ENCODE measurements around the gene CLCN7.
A peak's percentile ranks its signal among the peaks of the same experiment; 100 is the strongest.

Gene CLCN7

DNA sequence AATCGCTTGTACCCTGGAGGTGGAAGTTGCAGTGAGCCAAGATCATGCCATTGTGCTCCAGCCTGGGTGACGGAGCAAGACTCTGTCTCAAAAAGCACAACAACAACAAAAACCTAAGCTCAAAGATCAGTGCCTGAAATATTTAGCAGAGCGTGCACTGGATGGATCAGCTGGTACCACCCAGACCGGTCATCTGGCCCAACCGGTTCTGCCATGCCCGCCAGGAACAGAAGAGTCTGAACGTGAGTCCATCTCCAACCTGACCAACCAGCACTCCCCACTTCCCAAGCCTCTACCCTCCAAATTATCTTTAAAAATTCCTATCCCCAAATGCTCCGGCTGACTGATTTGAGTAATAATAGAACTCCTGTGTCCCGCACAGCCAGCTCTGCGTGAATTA lies 52.8 kb downstream of the CLCN7 start:
- Histone ChIP-seq H3K9me3 (ENCODE audit: control insufficient read depth in 1 of 2, low read length in 2 of 2) (no peaks in the 10 kb centered on the region), H3K27ac (ENCODE audit: low read length) (no peak overlapping the region), H3K36me3 (ENCODE audit: control insufficient read depth in 1 of 2, insufficient read depth in 2 of 2, low read length in 2 of 2) (no peaks in the 10 kb centered on the region), H3K4me1 (ENCODE audit: control insufficient read depth in 1 of 2, insufficient read depth in 2 of 2, low read length in 2 of 2) (peaks cover 0 to 26% of the 10 kb centered on the region in 2 donors), H3K27me3 (ENCODE audit: low read depth, low read length) (no peaks in the 10 kb centered on the region), H3K4me3 (ENCODE audit: low read depth in 1 of 2, low read length in 2 of 2) (no peak overlapping the region)

DNA sequence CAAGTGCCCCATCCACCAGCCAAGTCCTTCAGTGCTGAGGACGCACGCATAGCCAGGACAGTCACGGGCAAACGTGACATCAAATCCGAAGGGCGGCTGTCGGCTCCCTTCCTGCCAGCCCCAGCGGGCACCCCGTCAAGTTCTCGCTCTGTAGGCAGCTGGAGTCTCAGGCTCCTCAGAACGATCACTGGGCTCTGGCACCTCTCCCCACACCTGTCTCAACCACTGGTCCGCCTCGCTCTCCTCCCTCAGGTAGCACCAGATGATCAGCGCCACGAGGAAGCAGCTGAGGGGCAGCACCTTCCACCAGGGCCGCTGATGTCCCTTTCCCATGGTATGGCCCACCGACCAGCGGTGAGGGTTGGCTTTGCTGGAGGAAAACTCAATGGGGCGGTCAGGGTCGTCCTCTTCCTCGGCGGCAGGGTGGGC lies 54.7 kb downstream of the CLCN7 start:
- peak overlapping the region; percentile 89 for H3K27ac ChIP-seq (ENCODE audit: low read length)
- no peaks in the 10 kb centered on the region for H3K27me3 ChIP-seq (ENCODE audit: low read depth, low read length)
- no peaks in the 10 kb centered on the region for H3K36me3 ChIP-seq (ENCODE audit: control insufficient read depth in 1 of 2, insufficient read depth in 2 of 2, low read length in 2 of 2)
- H3K4me1 ChIP-seq (ENCODE audit: control insufficient read depth in 1 of 2, insufficient read depth in 2 of 2, low read length in 2 of 2): peaks cover 0 to 26% of the 10 kb centered on the region in 2 donors
- H3K9me3 ChIP-seq (ENCODE audit: control insufficient read depth in 1 of 2, low read length in 2 of 2): no peaks in the 10 kb centered on the region
- H3K4me3 ChIP-seq (ENCODE audit: low read depth in 1 of 2, low read length in 2 of 2): peak overlapping the region; percentile 91 to 97

- no peak overlapping the region for H3K27ac ChIP-seq (ENCODE audit: low read length)
- H3K4me1 ChIP-seq (ENCODE audit: control insufficient read depth in 1 of 2, insufficient read depth in 2 of 2, low read length in 2 of 2): peaks cover 0 to 37% of the 10 kb centered on the region in 2 donors
- H3K27me3 ChIP-seq (ENCODE audit: low read depth, low read length): no peaks in the 10 kb centered on the region
- no peak overlapping the region for H3K4me3 ChIP-seq (ENCODE audit: low read depth in 1 of 2, low read length in 2 of 2)
- no peaks in the 10 kb centered on the region for H3K9me3 ChIP-seq (ENCODE audit: control insufficient read depth in 1 of 2, low read length in 2 of 2)
- no peaks in the 10 kb centered on the region for H3K36me3 ChIP-seq (ENCODE audit: control insufficient read depth in 1 of 2, insufficient read depth in 2 of 2, low read length in 2 of 2)
These were observed 58.3 kb downstream of the CLCN7 start for GRCh38 chr16:1416521-1416941.

- peaks cover 0 to 30% of the 10 kb centered on the region in 2 donors for H3K4me1 ChIP-seq (ENCODE audit: control insufficient read depth in 1 of 2, insufficient read depth in 2 of 2, low read length in 2 of 2)
- H3K27me3 ChIP-seq (ENCODE audit: low read depth, low read length): no peaks in the 10 kb centered on the region
- H3K4me3 ChIP-seq (ENCODE audit: low read depth in 1 of 2, low read length in 2 of 2): peak within 1 kb of the TSS; percentile 50 to 89
- peak within 1 kb of the TSS; percentile 60 for H3K27ac ChIP-seq (ENCODE audit: low read length)
- peaks cover 0 to 4% of the 10 kb centered on the region in 2 donors for H3K36me3 ChIP-seq (ENCODE audit: control insufficient read depth in 1 of 2, insufficient read depth in 2 of 2, low read length in 2 of 2)
- no peaks in the 10 kb centered on the region for H3K9me3 ChIP-seq (ENCODE audit: control insufficient read depth in 1 of 2, low read length in 2 of 2)
These were observed 60.1 kb downstream of the CLCN7 start, which contains the start of gene UNKL for GRCh38 chr16:1414532-1415260. UNKL (minus strand) TSS chr16:1414704; CDS start chr16:1414691, 13 bp downstream.

- Histone ChIP-seq H3K4me1 (ENCODE audit: control insufficient read depth in 1 of 2, insufficient read depth in 2 of 2, low read length in 2 of 2) (peaks cover 0 to 23% of the 10 kb centered on the region in 2 donors), H3K27ac (ENCODE audit: low read length) (no peak overlapping the region), H3K36me3 (ENCODE audit: control insufficient read depth in 1 of 2, insufficient read depth in 2 of 2, low read length in 2 of 2) (peaks cover 0 to 4% of the 10 kb centered on the region in 2 donors), H3K9me3 (ENCODE audit: control insufficient read depth in 1 of 2, low read length in 2 of 2) (no peaks in the 10 kb centered on the region), H3K4me3 (ENCODE audit: low read depth in 1 of 2, low read length in 2 of 2) (peak overlapping the region; percentile 50 to 89), H3K27me3 (ENCODE audit: low read depth, low read length) (no peaks in the 10 kb centered on the region)
These were observed 60.9 kb downstream of the CLCN7 start for GRCh38 chr16:1413684-1414531.

DNA sequence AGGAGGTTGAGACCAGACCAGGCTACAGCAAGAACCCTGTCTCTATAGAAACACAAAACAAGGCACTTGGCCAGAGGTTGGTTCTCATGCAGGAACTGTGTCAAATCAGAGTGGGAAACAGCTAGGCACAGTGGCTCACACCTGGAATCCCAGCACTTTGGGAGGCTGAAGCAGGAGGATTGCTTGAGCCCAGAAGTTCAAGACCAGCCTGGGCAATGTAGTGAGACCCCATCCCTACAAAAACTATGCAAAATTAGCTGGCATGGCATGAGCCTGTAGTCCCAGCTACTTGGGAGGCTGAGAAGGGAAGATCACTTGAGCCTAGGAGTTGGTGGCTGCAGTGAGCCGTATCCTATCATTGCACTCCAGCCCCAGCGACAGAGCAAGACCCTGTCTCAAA lies 62.0 kb downstream of the CLCN7 start:
- no peak overlapping the region for H3K4me3 ChIP-seq (ENCODE audit: low read depth in 1 of 2, low read length in 2 of 2)
- H3K9me3 ChIP-seq (ENCODE audit: control insufficient read depth in 1 of 2, low read length in 2 of 2): no peaks in the 10 kb centered on the region
- peaks cover 0 to 4% of the 10 kb centered on the region in 2 donors for H3K36me3 ChIP-seq (ENCODE audit: control insufficient read depth in 1 of 2, insufficient read depth in 2 of 2, low read length in 2 of 2)
- H3K4me1 ChIP-seq (ENCODE audit: control insufficient read depth in 1 of 2, insufficient read depth in 2 of 2, low read length in 2 of 2): peaks cover 0 to 24% of the 10 kb centered on the region in 2 donors
- H3K27ac ChIP-seq (ENCODE audit: low read length): no peak overlapping the region
- no peaks in the 10 kb centered on the region for H3K27me3 ChIP-seq (ENCODE audit: low read depth, low read length)

GRCh38 chr16:1408171-1408837 lies 66.5 kb downstream of the CLCN7 start:
- Histone ChIP-seq H3K27ac (ENCODE audit: low read length) (no peak overlapping the region), H3K9me3 (ENCODE audit: control insufficient read depth in 1 of 2, low read length in 2 of 2) (no peaks in the 10 kb centered on the region), H3K4me3 (ENCODE audit: low read depth in 1 of 2, low read length in 2 of 2) (peak overlapping the region; percentile 42 to 70), H3K36me3 (ENCODE audit: control insufficient read depth in 1 of 2, insufficient read depth in 2 of 2, low read length in 2 of 2) (peaks cover 0 to 19% of the 10 kb centered on the region in 2 donors), H3K4me1 (ENCODE audit: control insufficient read depth in 1 of 2, insufficient read depth in 2 of 2, low read length in 2 of 2) (peaks cover 0 to 26% of the 10 kb centered on the region in 2 donors), H3K27me3 (ENCODE audit: low read depth, low read length) (no peaks in the 10 kb centered on the region)

- no peak overlapping the region for H3K27ac ChIP-seq (ENCODE audit: low read length)
- no peaks in the 10 kb centered on the region for H3K27me3 ChIP-seq (ENCODE audit: low read depth, low read length)
- peak overlapping the region in 1 of 2 donors; percentile 70 for H3K4me3 ChIP-seq (ENCODE audit: low read depth in 1 of 2, low read length in 2 of 2)
- H3K36me3 ChIP-seq (ENCODE audit: control insufficient read depth in 1 of 2, insufficient read depth in 2 of 2, low read length in 2 of 2): peaks cover 0 to 24% of the 10 kb centered on the region in 2 donors
- H3K4me1 ChIP-seq (ENCODE audit: control insufficient read depth in 1 of 2, insufficient read depth in 2 of 2, low read length in 2 of 2): peaks cover 0 to 21% of the 10 kb centered on the region in 2 donors
- no peaks in the 10 kb centered on the region for H3K9me3 ChIP-seq (ENCODE audit: control insufficient read depth in 1 of 2, low read length in 2 of 2)
These were observed 67.1 kb downstream of the CLCN7 start for GRCh38 chr16:1407753-1408152.

GRCh38 chr16:1403733-1404132 lies 71.1 kb downstream of the CLCN7 start:
- H3K4me3 ChIP-seq (ENCODE audit: low read depth in 1 of 2, low read length in 2 of 2): no peak overlapping the region
- H3K27ac ChIP-seq (ENCODE audit: low read length): no peak overlapping the region
- H3K36me3 ChIP-seq (ENCODE audit: control insufficient read depth in 1 of 2, insufficient read depth in 2 of 2, low read length in 2 of 2): peaks cover 6 to 51% of the 10 kb centered on the region in 2 donors
- peaks cover 0 to 15% of the 10 kb centered on the region in 2 donors for H3K4me1 ChIP-seq (ENCODE audit: control insufficient read depth in 1 of 2, insufficient read depth in 2 of 2, low read length in 2 of 2)
- no peaks in the 10 kb centered on the region for H3K27me3 ChIP-seq (ENCODE audit: low read depth, low read length)
- no peaks in the 10 kb centered on the region for H3K9me3 ChIP-seq (ENCODE audit: control insufficient read depth in 1 of 2, low read length in 2 of 2)

DNA sequence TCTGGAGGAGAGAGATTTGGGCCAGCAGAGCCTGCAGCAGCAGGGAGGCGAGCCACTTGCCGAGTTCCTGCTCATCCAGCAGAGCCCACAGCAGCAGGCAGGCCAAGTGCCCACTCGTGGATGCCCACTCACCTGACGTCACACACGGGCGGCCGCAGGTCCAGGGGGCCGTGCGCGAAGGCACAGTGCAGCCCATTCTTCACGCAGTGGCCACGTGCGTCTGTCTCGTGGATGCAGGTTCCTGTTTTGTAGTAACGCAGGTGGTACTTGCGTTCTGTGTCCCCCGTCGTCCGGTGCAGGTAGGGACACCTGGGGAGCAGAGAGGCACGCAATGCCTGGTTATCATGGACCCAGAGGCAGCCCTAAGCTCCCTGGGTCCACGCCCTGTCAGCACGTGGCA lies 71.8 kb downstream of the CLCN7 start:
- Histone ChIP-seq H3K9me3 (ENCODE audit: control insufficient read depth in 1 of 2, low read length in 2 of 2) (no peaks in the 10 kb centered on the region), H3K27me3 (ENCODE audit: low read depth, low read length) (no peaks in the 10 kb centered on the region), H3K4me3 (ENCODE audit: low read depth in 1 of 2, low read length in 2 of 2) (no peak overlapping the region), H3K36me3 (ENCODE audit: control insufficient read depth in 1 of 2, insufficient read depth in 2 of 2, low read length in 2 of 2) (peaks cover 6 to 58% of the 10 kb centered on the region in 2 donors), H3K4me1 (ENCODE audit: control insufficient read depth in 1 of 2, insufficient read depth in 2 of 2, low read length in 2 of 2) (peaks cover 0 to 9% of the 10 kb centered on the region in 2 donors), H3K27ac (ENCODE audit: low read length) (no peak overlapping the region)

GRCh38 chr16:1401758-1402154 lies 73.1 kb downstream of the CLCN7 start:
- H3K36me3 ChIP-seq (ENCODE audit: control insufficient read depth in 1 of 2, insufficient read depth in 2 of 2, low read length in 2 of 2): peaks cover 6 to 62% of the 10 kb centered on the region in 2 donors
- H3K9me3 ChIP-seq (ENCODE audit: control insufficient read depth in 1 of 2, low read length in 2 of 2): no peaks in the 10 kb centered on the region

More at GRCh38 chr16:1401758-1402154, 73.1 kb downstream of the CLCN7 start:
- no peaks in the 10 kb centered on the region for H3K4me1 ChIP-seq (ENCODE audit: control insufficient read depth in 1 of 2, insufficient read depth in 2 of 2, low read length in 2 of 2)
- no peak overlapping the region for H3K4me3 ChIP-seq (ENCODE audit: low read depth in 1 of 2, low read length in 2 of 2)
- H3K27me3 ChIP-seq (ENCODE audit: low read depth, low read length): no peaks in the 10 kb centered on the region
- H3K27ac ChIP-seq (ENCODE audit: low read length): no peak overlapping the region

Data from muscle layer of duodenum (tissue), 2 donors.